AG04450 (cell line): ENCODE measurements around the gene GPBAR1. TPM values are rescaled to one million over a fixed set of nuclear protein-coding genes. Genes with fewer than 3 reads are reported as not detected.

Experiments used
- CTCF ChIA-PET: fragments of 300-600, 350-600 bp; formaldehyde crosslinking; extraction: SDS; loops from one replicate; lab custom pipeline; 2022; ENCODE audit warnings: antibody characterized with exemption, inconsistent platforms; lab: Charles Lee
- POLR2A ChIA-PET: fragments of 350-600 bp; formaldehyde crosslinking; extraction: SDS; loops from one replicate; lab custom pipeline; 2021; ENCODE audit warnings: antibody characterized with exemption, inconsistent platforms; lab: Yijun Ruan, JAX
- DNase-seq: peaks from one replicate; pipeline ENCODE4 v3.0.0-alpha.2; 2011; ENCODE audit warnings: low read depth, low spot score
- H3K27ac ChIP-seq: one replicate; pipeline ENCODE4 v1.5.1; 2012; ENCODE audit warnings: low read depth, low read length, control low read depth
- H3K27me3 ChIP-seq: one replicate; pipeline ENCODE4 v1.6.0; 2012; ENCODE audit warnings: low read length; ENCODE audit not compliant: control insufficient read depth, insufficient read depth
- H3K4me3 ChIP-seq: 2 replicates; pipeline ENCODE4 v1.5.1; 2011; ENCODE audit warnings: mild to moderate bottlenecking, low read depth, low read length, control low read depth
- H3K9me3 ChIP-seq: 2 replicates; pipeline ENCODE4 v1.5.1; 2012; ENCODE audit warnings: low read length; ENCODE audit not compliant: control insufficient read depth, insufficient read depth
- polyA plus RNA-seq: library from polyadenylated mRNA; depleted of rRNA; stranded (reverse); fragments of >200 nt; gene quantifications from 2 replicates; pipeline ENCODE4 v1.2.3, GENCODE V29; 2011
- TF ChIP-seq, protein P1 (sequence below): IDR thresholded peaks from 2 replicates; pipeline ENCODE4 v1.5.1; 2011; ENCODE audit warnings: low read depth, low read length, control low read depth, inconsistent platforms

Gene GPBAR1
- polyA plus RNA-seq, 1 experiment = not detected

GRCh38 chr2:218229851-218230250 is 31.0 kb upstream of the GPBAR1 start:
- Histone ChIP-seq H3K9me3 (no peaks in the 10 kb centered on the region), H3K27me3 (no peaks in the 10 kb centered on the region), H3K4me3 (no peak overlapping the region), H3K27ac (peak overlapping the region; percentile 69)
- POLR2A ChIA-PET = interaction anchor here (0.6 to 1.6 kb wide), 5 partner anchors 10 to 29 kb away, joined by 3 to 8 read pairs (median 4); no protein-coding TSS in a partner anchor
- no peak for DNase-seq
- TF ChIP-seq, protein P1, sequence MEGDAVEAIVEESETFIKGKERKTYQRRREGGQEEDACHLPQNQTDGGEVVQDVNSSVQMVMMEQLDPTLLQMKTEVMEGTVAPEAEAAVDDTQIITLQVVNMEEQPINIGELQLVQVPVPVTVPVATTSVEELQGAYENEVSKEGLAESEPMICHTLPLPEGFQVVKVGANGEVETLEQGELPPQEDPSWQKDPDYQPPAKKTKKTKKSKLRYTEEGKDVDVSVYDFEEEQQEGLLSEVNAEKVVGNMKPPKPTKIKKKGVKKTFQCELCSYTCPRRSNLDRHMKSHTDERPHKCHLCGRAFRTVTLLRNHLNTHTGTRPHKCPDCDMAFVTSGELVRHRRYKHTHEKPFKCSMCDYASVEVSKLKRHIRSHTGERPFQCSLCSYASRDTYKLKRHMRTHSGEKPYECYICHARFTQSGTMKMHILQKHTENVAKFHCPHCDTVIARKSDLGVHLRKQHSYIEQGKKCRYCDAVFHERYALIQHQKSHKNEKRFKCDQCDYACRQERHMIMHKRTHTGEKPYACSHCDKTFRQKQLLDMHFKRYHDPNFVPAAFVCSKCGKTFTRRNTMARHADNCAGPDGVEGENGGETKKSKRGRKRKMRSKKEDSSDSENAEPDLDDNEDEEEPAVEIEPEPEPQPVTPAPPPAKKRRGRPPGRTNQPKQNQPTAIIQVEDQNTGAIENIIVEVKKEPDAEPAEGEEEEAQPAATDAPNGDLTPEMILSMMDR = no peak
- CTCF ChIA-PET = interaction anchor here (0.6 to 1.8 kb wide), 5 partner anchors 10 to 1046 kb away, joined by 3 to 8 read pairs (median 4); no protein-coding TSS in a partner anchor

DNA sequence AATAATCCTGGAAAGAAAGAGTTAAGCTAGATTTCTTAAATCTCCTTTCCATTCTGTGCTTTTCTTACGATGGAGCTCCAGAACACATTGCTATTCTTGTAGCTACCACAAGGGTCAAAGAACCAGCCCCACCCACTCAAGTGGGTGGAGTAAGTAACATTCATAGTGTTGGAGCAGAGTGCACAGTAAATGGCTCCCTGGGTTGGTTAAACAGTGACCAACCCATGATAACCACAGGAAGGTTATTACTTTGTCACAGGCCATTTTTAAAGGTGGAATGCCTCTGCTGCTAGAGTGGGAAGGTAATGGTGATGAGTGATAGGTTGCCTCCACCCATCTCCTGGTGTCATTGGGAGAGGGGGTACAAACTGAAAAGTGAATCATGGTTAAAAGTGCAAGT is 29.9 kb upstream of the GPBAR1 start:
- H3K27ac ChIP-seq = no peak overlapping the region
- H3K9me3 ChIP-seq = no peaks in the 10 kb centered on the region
- H3K27me3 ChIP-seq = no peaks in the 10 kb centered on the region
- ChIA-PET POLR2A (interaction anchor here (0.7 kb wide), 1 partner anchor 14 kb away, joined by 9 read pairs; no protein-coding TSS in a partner anchor), CTCF (interaction anchor here (0.7 to 1.8 kb wide), 4 partner anchors 11 to 137 kb away, joined by 3 to 7 read pairs (median 4); no protein-coding TSS in a partner anchor)
- no peak overlapping the region for H3K4me3 ChIP-seq
- DNase-seq = no peak
- TF ChIP-seq, protein P1 = peak; percentile 28; the same call in 1 of the 2 replicates

- Histone ChIP-seq H3K9me3 (no peaks in the 10 kb centered on the region), H3K4me3 (no peak overlapping the region), H3K27me3 (no peaks in the 10 kb centered on the region), H3K27ac (no peak overlapping the region)
- POLR2A ChIA-PET = no interaction called here
- DNase-seq = no peak
- TF ChIP-seq, protein P1 = no peak
- CTCF ChIA-PET = no interaction called here
Observed at GRCh38 chr2:218233543-218233942, 27.3 kb upstream of the GPBAR1 start.

GRCh38 chr2:218234521-218234920 is 26.3 kb upstream of the GPBAR1 start:
- H3K4me3 ChIP-seq = no peak overlapping the region
- no peak overlapping the region for H3K27ac ChIP-seq
- CTCF ChIA-PET = no interaction called here
- DNase-seq = no peak
- TF ChIP-seq, protein P1 = no peak
- no peaks in the 10 kb centered on the region for H3K9me3 ChIP-seq
- H3K27me3 ChIP-seq = no peaks in the 10 kb centered on the region
- POLR2A ChIA-PET = interaction anchor here (1.0 kb wide), 1 partner anchor 10 kb away, joined by 3 read pairs; no protein-coding TSS in a partner anchor

DNA sequence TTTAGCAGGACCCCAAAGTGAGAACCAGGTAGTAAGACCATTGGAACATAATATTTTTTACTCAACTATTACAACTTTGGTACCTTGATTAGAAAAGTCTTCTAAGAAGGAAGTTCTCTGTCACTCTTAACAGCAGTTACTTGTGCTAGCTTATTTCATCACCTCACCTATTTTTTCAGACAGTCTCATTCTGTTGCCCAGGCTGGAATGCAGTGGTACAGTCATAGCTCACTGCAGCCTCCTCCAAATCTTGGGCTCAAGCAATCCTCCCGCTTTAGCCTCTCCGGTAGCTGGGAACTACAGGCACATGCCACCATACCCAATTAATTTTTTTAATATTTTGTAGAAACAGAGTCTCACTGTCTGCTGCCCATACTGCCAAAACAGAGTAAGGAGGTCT is 25.8 kb upstream of the GPBAR1 start:
- Histone ChIP-seq H3K27ac (no peak overlapping the region), H3K27me3 (no peaks in the 10 kb centered on the region), H3K9me3 (no peaks in the 10 kb centered on the region), H3K4me3 (no peak overlapping the region)
- TF ChIP-seq, protein P1 = no peak
- CTCF ChIA-PET = no interaction called here
- POLR2A ChIA-PET = interaction anchor here (0.5 to 1.0 kb wide), 3 partner anchors 9 to 27 kb away, joined by 3 read pairs; no protein-coding TSS in a partner anchor
- DNase-seq = no peak
